AG10803 (cell line): ENCODE data around the gene SLC4A9.
A peak's percentile ranks its signal among the peaks of the same experiment; 100 is the strongest.

Experiments
- DNase-seq: peaks from one replicate; pipeline ENCODE4 v3.0.0; 2010; ENCODE audit warnings: low read depth
- H3K4me3 ChIP-seq: 2 replicates; pipeline ENCODE4 v1.5.1; 2011; ENCODE audit warnings: mild to moderate bottlenecking, low read length, control low read depth
- CTCF ChIP-seq: conservative IDR thresholded peaks from 2 replicates; pipeline ENCODE4 v1.5.1; 2011; ENCODE audit warnings: mild to moderate bottlenecking, low read length, control low read depth, inconsistent platforms

The SLC4A9 gene

GRCh38 chr5:140399979-140400729 lies 40.2 kb downstream of the SLC4A9 start:
- peak overlapping the region; percentile 99 for H3K4me3 ChIP-seq
- no peak for DNase-seq
- TF ChIP-seq CTCF, result no peak

DNA sequence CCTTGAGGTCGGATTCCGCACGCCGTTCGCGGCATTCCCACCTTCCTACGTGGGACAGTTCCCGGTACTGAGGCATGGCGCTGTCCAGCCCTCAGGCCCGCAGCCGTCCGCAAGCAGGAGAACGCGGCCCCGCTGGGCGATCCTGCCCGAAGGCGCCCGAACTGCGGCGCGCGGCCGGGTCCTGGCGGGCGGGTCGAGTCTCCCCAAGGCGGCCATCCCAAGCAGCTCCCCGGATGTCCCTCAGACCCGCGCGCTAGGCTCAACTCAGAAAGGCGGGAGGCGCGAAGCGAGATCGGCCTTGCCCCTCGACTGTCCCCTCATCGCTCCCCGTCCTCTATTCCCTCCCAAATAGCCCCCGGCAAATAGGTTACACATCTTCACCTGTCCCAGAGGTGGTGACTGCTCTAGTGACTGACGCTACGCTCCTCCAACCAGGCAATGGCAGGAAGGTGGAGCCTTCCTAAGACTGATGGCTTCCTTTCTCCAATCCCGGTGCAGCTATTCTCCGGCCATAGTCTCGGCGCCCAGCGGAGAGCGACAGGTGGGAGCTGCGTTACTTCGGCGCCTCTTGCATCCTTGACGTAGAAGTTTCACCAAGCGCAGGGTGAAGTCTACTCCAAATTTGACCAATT lies 40.9 kb downstream of the SLC4A9 start:
- DNase-seq, result peak; percentile 96
- TF ChIP-seq CTCF, result no peak
- peak overlapping the region; percentile 99 for H3K4me3 ChIP-seq

DNA sequence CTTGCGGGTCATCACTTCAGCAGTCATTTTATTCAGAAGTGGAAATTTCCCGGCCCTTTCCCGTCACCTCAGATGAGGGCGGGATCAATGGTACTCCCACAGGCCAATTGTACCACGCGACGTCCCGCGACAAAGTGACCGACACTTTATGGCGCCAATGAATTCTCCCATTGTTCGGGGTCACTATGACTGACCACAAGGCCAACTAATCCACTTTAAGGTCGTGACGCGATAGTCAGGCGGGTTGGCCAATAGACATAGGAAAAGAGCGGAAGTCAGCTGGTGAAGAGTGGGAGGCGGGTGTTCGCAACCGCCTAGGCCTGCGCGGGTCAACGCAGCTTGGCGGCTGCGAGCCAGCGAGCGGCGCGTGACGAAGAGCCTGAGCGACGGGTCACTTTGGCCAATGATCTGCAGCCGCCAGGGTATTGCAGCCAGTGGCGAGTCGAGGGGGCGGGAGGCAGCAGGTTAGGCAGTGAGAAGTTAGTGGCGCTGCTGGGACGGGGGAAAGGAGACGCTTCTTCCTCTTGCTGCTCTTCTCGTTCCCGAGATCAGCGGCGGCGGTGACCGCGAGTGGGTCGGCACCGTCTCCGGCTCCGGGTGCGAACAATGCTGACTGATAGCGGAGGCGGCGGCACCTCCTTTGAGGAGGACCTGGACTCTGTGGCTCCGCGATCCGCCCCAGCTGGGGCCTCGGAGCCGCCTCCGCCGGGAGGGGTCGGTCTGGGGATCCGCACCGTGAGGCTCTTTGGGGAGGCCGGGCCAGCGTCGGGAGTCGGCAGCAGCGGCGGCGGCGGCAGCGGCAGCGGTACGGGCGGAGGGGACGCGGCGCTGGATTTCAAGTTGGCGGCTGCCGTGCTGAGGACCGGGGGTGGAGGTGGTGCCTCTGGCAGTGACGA lies 41.6 kb downstream of the SLC4A9 start, which contains the start of gene ANKHD1:
TSS of gene ANKHD1 (plus strand) at position 472 of the 896 bp plus-strand sequence. CDS start at position 607, 135 bp downstream.
- peak; percentile 100 for DNase-seq
- TF ChIP-seq CTCF, result no peak
- peak within 1 kb of the TSS; percentile 99 for H3K4me3 ChIP-seq

GRCh38 chr5:140402258-140403074 lies 42.5 kb downstream of the SLC4A9 start:
- TF ChIP-seq CTCF, result no peak
- DNase-seq, result peak; percentile 34
- peak overlapping the region; percentile 95 for H3K4me3 ChIP-seq

- DNase-seq, result no peak
- TF ChIP-seq CTCF, result no peak
- H3K4me3 ChIP-seq, result no peak overlapping the region; the same call in none of the 2 replicates
Measured at GRCh38 chr5:140403613-140404012, 43.6 kb downstream of the SLC4A9 start.

DNA sequence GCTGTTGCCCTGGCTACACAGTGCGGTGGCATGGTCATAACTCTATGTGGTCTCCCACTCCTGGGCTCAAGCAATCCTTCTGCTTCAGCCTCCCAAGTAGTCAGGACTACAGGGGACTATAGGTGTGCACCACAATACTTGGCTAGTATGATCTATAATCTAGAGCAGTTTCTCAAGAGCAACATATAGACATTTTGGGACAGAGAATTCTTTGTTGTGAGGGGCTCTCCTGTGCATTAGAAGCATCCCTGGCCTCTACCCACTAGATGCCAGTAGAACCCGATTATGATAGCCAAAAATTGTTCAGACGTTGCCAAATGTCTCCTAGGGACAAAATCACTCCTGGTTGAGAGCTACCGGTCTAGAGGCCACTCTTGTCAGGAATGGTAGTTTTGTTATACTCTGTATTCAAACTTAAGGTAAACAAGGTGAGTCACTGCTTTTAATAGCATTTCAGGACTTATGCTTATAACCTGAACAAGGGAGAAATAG lies 48.8 kb downstream of the SLC4A9 start:
- no peak for TF ChIP-seq CTCF
- DNase-seq, result no peak
- no peak overlapping the region for H3K4me3 ChIP-seq
